ENCODE results near the gene PYDC1. TPM values are rescaled to one million over a fixed set of nuclear protein-coding genes. Genes with fewer than 3 reads are reported as not detected.
A peak's percentile ranks its signal among the peaks of the same experiment; 100 is the strongest.

PYDC1 gene
- total and polyA plus RNA-seq, 2 of the 8 experiments (the other 6 are each of a cell fraction or from before 2014, with no cell fraction given), result 3.5 to 11.1 TPM

DNA sequence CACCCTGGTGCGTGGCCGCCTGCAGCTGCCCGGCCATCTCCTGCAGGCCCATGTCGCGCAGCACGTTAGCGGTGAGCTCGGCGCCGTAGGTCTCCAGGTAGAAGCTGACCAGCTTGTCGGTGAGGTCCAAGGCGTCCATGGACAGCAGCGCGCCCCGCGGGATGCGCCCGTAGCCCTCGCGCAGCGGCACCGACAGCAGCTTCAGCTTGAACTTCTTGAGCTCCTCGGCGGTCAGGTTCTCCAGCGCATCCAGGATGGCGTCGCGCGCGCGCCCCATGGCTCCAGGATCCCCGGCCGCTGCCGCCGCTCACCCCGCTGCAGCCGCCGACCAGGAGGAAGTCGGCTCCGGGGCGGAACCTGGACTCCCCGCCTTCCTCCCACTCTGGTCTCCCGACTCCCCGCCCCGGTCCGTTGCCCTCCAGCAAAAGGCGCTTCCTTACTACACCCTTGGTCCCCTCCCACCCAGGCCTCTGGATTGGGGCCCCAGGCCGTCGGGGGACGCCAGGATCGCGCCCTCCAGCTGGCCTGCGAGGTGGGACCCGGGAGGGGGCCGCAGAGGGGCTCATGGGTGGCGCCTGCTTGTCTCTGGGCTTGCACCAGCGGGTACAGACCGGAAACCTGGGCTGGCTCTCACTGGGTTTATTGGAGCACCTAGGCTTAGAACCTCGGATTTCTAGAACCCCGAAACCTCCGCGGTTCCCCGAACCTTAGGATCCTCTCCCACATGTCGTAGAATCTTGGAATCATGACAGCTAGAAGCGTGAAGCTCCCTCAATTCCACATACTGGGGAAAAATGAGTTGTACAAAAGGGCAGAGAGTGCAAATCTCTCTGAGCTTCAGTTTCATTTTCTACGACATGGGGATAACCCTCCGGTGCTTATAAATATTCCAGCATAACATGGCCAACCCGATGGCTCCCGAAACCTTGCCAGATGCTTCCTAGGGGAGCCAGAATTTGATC, 14.2 kb downstream of the PYDC1 start, which contains the start of gene PYCARD (continued):
- TF ChIP-seq PHF8 (conservative IDR thresholded peaks at IDR 0.05; ENCODE audit: low read depth, low read length) (peak; percentile 38; the same call in 1 of the 2 replicates), BACH1 (IDR thresholded peaks at IDR 0.05; ENCODE audit: low read length) (no peak), JUN (IDR thresholded peaks at IDR 0.05; ENCODE audit: low read depth, low read length) (no peak), KDM1A (IDR thresholded peaks at IDR 0.05; ENCODE audit: borderline replicate concordance, low read length) (peak; percentile 11; the same call in 1 of the 2 replicates)

Data from H1 (cell line).